Hematopoietic multipotent progenitor cell treated with erythropoietin and hydrocortisone succinate and interleukin-3 and kit ligand, for 15 days (in vitro differentiated cells): Measurements from ENCODE around the gene CAMTA1.

ENCODE experiments used
- DNase-seq: peaks from one replicate; pipeline ENCODE4 v3.0.0-alpha.2; 2015; ENCODE audit warnings: low spot score

Gene CAMTA1

GRCh38 chr1:7658099-7658498 is 872.8 kb downstream of the CAMTA1 start:
- DNase-seq = no peak

GRCh38 chr1:7659514-7659913 is 874.3 kb downstream of the CAMTA1 start:
- no peak for DNase-seq

GRCh38 chr1:7663451-7664146 is 878.3 kb downstream of the CAMTA1 start:
- DNase-seq = no peak

- no peak for DNase-seq
These were observed 879.1 kb downstream of the CAMTA1 start for GRCh38 chr1:7664147-7664892.

- no peak for DNase-seq
These were observed 879.6 kb downstream of the CAMTA1 start for GRCh38 chr1:7664893-7665250.

- DNase-seq = no peak
These were observed 881.0 kb downstream of the CAMTA1 start for GRCh38 chr1:7666249-7666648.

- no peak for DNase-seq
These were observed 881.9 kb downstream of the CAMTA1 start for GRCh38 chr1:7667159-7667558.

- DNase-seq = peak; percentile 65
These were observed 882.5 kb downstream of the CAMTA1 start for GRCh38 chr1:7667625-7668218.

GRCh38 chr1:7669559-7670311 is 884.5 kb downstream of the CAMTA1 start:
- DNase-seq = peak; percentile 15

- no peak for DNase-seq
These were observed 885.3 kb downstream of the CAMTA1 start for GRCh38 chr1:7670334-7671145.

GRCh38 chr1:7671146-7671465 is 885.9 kb downstream of the CAMTA1 start:
- no peak for DNase-seq

- no peak for DNase-seq
These were observed 886.4 kb downstream of the CAMTA1 start for GRCh38 chr1:7671676-7672075.

GRCh38 chr1:7672864-7673263 is 887.6 kb downstream of the CAMTA1 start:
- DNase-seq = no peak

GRCh38 chr1:7674972-7675371 is 889.7 kb downstream of the CAMTA1 start:
- DNase-seq = no peak

- DNase-seq = no peak
These were observed 890.4 kb downstream of the CAMTA1 start for GRCh38 chr1:7675431-7676273.

- no peak for DNase-seq
These were observed 891.2 kb downstream of the CAMTA1 start for GRCh38 chr1:7676274-7676945.

- DNase-seq = no peak
These were observed 891.9 kb downstream of the CAMTA1 start for GRCh38 chr1:7677111-7677510.

- DNase-seq = no peak
These were observed 892.6 kb downstream of the CAMTA1 start for GRCh38 chr1:7677815-7678214.

- no peak for DNase-seq
These were observed 893.4 kb downstream of the CAMTA1 start for GRCh38 chr1:7678491-7679158.
